AG10803 (cell line): ENCODE measurements around the gene PDE9A.

Source experiments
- DNase-seq: peaks from one replicate; pipeline ENCODE4 v3.0.0; 2010; ENCODE audit warnings: low read depth
- H3K4me3 ChIP-seq: 2 replicates; pipeline ENCODE4 v1.5.1; 2011; ENCODE audit warnings: mild to moderate bottlenecking, low read length, control low read depth
- TF ChIP-seq, protein P1 (sequence below): conservative IDR thresholded peaks from 2 replicates; pipeline ENCODE4 v1.5.1; 2011; ENCODE audit warnings: mild to moderate bottlenecking, low read length, control low read depth, inconsistent platforms

Gene PDE9A

DNA sequence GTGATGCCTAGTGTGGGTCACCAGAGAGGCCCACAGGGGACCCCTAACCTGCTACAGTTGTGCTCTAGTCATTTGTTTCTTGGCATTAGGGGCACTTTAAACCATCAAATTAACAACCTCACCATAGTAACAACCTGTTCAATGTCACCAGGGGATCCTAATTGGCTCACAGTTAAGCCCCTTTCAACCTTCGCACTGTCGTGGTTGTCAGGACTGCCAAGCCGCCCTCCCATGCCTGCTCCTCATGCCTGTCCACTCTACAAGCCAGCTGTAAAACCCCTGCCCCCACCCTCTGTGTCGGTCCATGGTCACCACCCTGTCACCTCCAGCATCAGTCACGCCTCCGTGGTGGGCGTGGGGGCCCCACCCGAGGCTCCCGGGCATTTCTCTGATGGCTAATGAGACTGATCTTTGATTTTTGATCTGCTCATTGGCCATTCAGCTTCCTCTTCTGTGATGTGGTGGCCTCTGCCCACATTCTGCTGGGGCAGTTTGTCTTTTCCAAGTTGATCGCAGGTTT is 129.4 kb downstream of the PDE9A start:
- no peak overlapping the region for H3K4me3 ChIP-seq
- DNase-seq = no peak
- TF ChIP-seq, protein P1, sequence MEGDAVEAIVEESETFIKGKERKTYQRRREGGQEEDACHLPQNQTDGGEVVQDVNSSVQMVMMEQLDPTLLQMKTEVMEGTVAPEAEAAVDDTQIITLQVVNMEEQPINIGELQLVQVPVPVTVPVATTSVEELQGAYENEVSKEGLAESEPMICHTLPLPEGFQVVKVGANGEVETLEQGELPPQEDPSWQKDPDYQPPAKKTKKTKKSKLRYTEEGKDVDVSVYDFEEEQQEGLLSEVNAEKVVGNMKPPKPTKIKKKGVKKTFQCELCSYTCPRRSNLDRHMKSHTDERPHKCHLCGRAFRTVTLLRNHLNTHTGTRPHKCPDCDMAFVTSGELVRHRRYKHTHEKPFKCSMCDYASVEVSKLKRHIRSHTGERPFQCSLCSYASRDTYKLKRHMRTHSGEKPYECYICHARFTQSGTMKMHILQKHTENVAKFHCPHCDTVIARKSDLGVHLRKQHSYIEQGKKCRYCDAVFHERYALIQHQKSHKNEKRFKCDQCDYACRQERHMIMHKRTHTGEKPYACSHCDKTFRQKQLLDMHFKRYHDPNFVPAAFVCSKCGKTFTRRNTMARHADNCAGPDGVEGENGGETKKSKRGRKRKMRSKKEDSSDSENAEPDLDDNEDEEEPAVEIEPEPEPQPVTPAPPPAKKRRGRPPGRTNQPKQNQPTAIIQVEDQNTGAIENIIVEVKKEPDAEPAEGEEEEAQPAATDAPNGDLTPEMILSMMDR = no peak

DNA sequence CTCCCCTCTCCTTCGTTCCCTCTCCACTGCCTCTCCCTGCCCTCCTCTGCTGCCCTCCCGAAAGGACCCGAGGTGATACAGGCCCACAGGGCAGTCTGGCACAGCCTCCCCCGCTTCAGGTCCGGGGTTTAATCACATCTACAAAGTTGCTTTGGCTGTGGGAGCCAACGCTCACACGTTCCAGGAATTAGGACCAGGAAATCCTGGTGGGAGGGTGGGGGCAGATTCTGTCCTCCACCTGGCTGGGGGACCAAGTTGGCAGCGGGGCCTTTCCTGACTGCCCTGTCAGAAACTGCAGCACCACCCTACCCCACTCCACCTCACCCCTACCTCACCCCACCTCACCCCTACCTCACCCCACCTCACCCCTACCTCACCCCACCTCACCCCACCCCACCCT is 130.9 kb downstream of the PDE9A start:
- DNase-seq = no peak
- TF ChIP-seq, protein P1 = no peak
- no peak overlapping the region for H3K4me3 ChIP-seq

DNA sequence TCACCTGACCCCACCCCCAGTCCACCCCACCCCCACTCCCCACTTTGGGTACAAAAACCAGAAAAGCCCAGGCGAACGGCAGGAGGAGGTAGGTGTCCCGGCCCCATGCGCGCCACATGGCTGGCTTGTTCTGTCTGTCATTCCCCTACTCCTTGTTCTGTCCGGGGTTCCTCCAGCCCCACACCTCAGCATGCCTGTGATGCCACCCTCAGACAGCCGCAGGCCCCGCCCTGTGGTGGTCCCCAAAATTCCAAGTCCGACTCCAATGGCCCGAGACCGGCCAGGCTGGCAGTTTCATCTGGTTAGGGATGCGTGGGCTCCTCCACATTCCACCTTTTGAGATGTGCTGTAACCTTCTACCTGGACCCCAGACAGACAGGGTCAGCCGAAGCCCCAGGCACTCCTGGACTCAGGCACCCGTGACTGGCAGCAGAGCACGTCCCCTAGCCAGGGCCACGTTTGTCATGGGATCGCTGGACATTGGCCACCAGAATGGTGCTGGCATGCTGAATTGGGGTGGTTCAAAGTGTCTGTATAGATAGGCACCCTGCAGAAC is 131.6 kb downstream of the PDE9A start:
- H3K4me3 ChIP-seq = no peak overlapping the region

DNA sequence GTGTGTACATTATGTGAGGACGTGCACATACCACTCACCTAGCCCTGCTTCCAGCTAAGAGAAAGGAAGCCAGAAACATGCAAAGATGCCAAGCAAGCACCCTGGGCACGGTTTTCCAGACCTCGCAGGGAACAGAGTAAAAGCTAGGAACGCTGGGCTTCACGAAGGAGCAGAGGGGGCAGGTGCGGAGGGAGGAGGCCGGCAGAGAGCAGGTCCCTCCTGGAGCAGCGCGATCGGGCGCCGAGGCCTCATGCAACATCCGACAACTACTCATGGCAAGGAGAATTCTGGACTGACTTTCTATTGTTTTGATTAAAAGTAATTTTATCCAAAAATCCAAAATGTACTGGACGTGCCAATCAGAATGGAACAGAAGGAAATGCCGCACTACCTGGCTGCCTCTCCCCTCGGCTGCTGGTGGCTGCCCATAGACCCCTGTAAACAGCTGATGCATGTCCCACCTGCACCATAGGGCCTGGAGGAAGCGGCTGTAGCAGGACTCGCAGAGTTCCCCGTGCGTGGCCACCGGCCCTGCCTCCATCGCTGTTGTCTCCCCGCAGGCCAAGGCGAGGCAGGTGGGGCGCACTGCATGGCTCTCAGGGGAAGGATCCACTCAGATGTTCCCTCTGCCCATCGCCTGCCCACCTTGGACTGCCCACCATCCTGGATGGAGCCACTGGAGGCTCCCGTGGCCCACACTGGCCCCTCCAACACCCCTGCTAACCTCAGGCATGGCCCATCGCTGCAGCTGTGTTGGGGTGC is 132.4 kb downstream of the PDE9A start:
- H3K4me3 ChIP-seq = no peak overlapping the region
- no peak for DNase-seq
- TF ChIP-seq, protein P1 = no peak

More for the DNA sequence above, 131.6 kb downstream of the PDE9A start:
- DNase-seq = no peak
- TF ChIP-seq, protein P1 = no peak

DNA sequence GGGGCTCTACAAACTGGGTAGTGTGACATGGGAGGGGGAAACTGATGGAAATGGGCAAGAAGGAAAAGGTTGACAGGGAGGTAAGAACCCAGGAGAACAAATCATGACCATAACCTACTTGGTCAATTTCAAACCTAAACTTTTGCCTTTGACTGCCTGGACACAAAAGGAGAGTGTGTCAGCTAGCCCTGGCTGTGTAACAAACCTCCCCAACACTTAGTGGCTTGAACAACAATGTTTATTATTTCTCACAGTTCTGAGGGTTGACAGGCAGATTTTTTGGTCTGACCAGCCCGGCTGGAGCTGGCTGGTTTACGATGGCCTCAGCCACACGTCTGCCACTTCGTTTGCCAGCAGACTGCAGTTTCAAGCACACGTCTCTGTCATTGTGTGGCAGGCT is 133.5 kb downstream of the PDE9A start:
- no peak for DNase-seq
- TF ChIP-seq, protein P1 = no peak
- no peak overlapping the region for H3K4me3 ChIP-seq

DNA sequence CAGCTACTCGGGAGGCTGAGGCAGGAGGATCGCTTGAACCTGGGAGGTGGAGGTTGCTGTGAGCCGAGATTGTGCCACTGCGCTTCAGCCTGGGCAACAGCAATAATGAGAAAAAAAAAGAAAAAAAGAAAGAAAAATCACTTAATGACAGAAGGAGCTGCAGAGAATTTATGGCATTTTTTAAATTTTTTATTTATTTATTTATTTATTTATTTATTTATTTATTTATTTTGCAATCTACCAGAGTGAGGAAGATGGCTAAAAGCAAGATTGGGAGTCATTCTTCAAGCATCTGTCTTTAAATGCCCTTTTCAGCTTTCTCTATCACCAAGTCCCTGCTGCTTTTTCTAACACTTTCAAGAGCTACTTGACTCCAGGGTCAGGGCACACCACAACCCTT is 134.2 kb downstream of the PDE9A start:
- H3K4me3 ChIP-seq = no peak overlapping the region
- DNase-seq = no peak
- TF ChIP-seq, protein P1 = no peak
